ENCODE data around the gene KRT73.

GRCh38 chr12:52615208-52615868, 3.0 kb downstream of the KRT73 start:
- TF ChIP-seq CTCF (IDR thresholded peaks at IDR 0.05) (no peak), POLR2A (IDR thresholded peaks at IDR 0.05) (no peak)
